HepG2 (cell line): ENCODE data around the gene TTPAL. TPM values are rescaled to one million over a fixed set of nuclear protein-coding genes. Genes with fewer than 3 reads are reported as not detected.

Source experiments
- ATAC-seq: fragments of 200-7000 bp; cut with Tn5 transposase; 3 replicates; pipeline ENCODE4 v1.9.1; 2020; ENCODE audit warnings: mild to moderate bottlenecking, moderate library complexity
- BruUV-seq: library from RNA; stranded (reverse); fragments of 400-500 nt; replicated peaks from 2 replicates; lab custom pipeline; 2021; lab: Mats Ljungman, UMichigan
- CTCF ChIA-PET: fragments of 300-600 bp; formaldehyde crosslinking; extraction: SDS; loops from one replicate; lab custom pipeline; 2021; ENCODE audit warnings: low total read pairs, inconsistent platforms, low intra/inter-chr PET ratio; lab: Yijun Ruan, JAX
- POLR2A ChIA-PET: fragments of 350-600 bp; sonication (Branson Sonifier 250); formaldehyde crosslinking; loops from one replicate; lab custom pipeline; 2020; ENCODE audit warnings: antibody characterized with exemption, inconsistent platforms; lab: Yijun Ruan, JAX
- DNase-seq: peaks from one replicate; pipeline ENCODE4 v3.0.0-alpha.2; 2015; ENCODE audit warnings: low spot score
- FAIRE-seq: peaks from 3 replicates; lab custom pipeline; 2011; peaks lifted over from hg19 to GRCh38; lab: Jason Lieb, UNC
- H2AFZ ChIP-seq: one replicate; pipeline ENCODE4 v1.6.1; 2011; ENCODE audit warnings: low read length, inconsistent platforms
- H3K27ac ChIP-seq: fragments of 300-600 bp; 3 replicates; pipeline ENCODE4 v1.8.0; 2011; ENCODE audit warnings: mixed run types, mild to moderate bottlenecking, mixed read lengths, low read length, inconsistent platforms; ENCODE audit not compliant: insufficient read depth; ENCODE audit errors: extremely low read length
- H3K27me3 ChIP-seq, 2 experiments: fragments of 200-600 bp in 1 of 2; 2 replicates in 1 of 2; 3 replicates in 1 of 2; pipeline versions ENCODE4 v1.6.0 to v1.8.0; 2011; ENCODE audit warnings: low read length in 2 of 2, mild to moderate bottlenecking in 2 of 2, moderate library complexity in 2 of 2, inconsistent platforms in 1 of 2; ENCODE audit not compliant: insufficient read depth in 2 of 2, control insufficient read depth in 1 of 2
- H3K36me3 ChIP-seq, 2 experiments: fragments of 200-600 bp in 1 of 2; replicated peaks in 1 of 2; 2 replicates in 1 of 2; 3 replicates in 1 of 2; pipeline versions ENCODE4 v1.5.1 to v1.8.0; 2011; ENCODE audit warnings: low read length in 2 of 2, inconsistent platforms in 1 of 2; ENCODE audit not compliant: insufficient read depth in 2 of 2, control insufficient read depth in 1 of 2
- H3K4me1 ChIP-seq: 2 replicates; pipeline ENCODE4 v1.5.1; 2012; ENCODE audit warnings: low read length, inconsistent platforms; ENCODE audit not compliant: insufficient read depth
- H3K4me2 ChIP-seq: 2 replicates; pipeline ENCODE4 v1.6.0; 2011; ENCODE audit warnings: low read depth, low read length, inconsistent platforms
- H3K4me3 ChIP-seq, 3 experiments: fragments of 200-600 bp in 1 of 3; sonication (generic), shearing (Covaris generic) in 1 of 3; replicated peaks in 1 of 3; 2 replicates each; pipeline ENCODE4 v1.5.1; 2011 to 2016; ENCODE audit warnings: low read length in 3 of 3, inconsistent platforms in 2 of 3, low read depth in 2 of 3, mild to moderate bottlenecking in 2 of 3, control low read depth in 1 of 3, mixed read lengths in 1 of 3; ENCODE audit not compliant: insufficient read depth in 1 of 3
- H3K79me2 ChIP-seq: one replicate; pipeline ENCODE4 v1.6.1; 2011; ENCODE audit warnings: low read length, inconsistent platforms; ENCODE audit not compliant: insufficient read depth
- H3K9ac ChIP-seq: 2 replicates; pipeline ENCODE4 v1.6.0; 2011; ENCODE audit warnings: mild to moderate bottlenecking, low read depth, low read length, inconsistent platforms; ENCODE audit not compliant: insufficient read depth
- H3K9me3 ChIP-seq: 2 replicates; pipeline ENCODE4 v1.5.1; 2012; ENCODE audit warnings: mild to moderate bottlenecking, low read length
- H4K20me1 ChIP-seq: 2 replicates; pipeline ENCODE4 v1.6.0; 2011; ENCODE audit warnings: inconsistent platforms, mild to moderate bottlenecking, low read length, moderate library complexity; ENCODE audit not compliant: insufficient read depth
- ASH2L ChIP-seq: fragments of 300-600, 200-600 bp; sonication (generic); IDR thresholded peaks from 2 replicates; pipeline ENCODE4 v1.7.0; 2017; ENCODE audit warnings: low read depth, mild to moderate bottlenecking, moderate library complexity, mixed read lengths, low read length; ENCODE audit not compliant: insufficient read length
- FOXK2 ChIP-seq: fragments of 450-650 bp; IDR thresholded peaks from 2 replicates; pipeline ENCODE4 v1.6.1; 2016
- GATA4 ChIP-seq: sonication (generic); IDR thresholded peaks from 2 replicates; pipeline ENCODE4 v1.6.1; 2016; ENCODE audit warnings: antibody characterized with exemption, low read depth, borderline replicate concordance
- LBX2 ChIP-seq: sonication (generic); formaldehyde crosslinking; IDR thresholded peaks from 2 replicates; pipeline ENCODE4 v1.5.0; 2020; ENCODE audit warnings: missing genetic modification reagents, mild to moderate bottlenecking, borderline replicate concordance
- MAFK ChIP-seq, 2 experiments: IDR thresholded peaks in 1 of 2; conservative IDR thresholded peaks in 1 of 2; 2 replicates each; pipeline ENCODE4 v1.6.1; 2011; ENCODE audit warnings: improper control_type of control experiment in 2 of 2, low read length in 2 of 2
- MATR3 ChIP-seq: sonication (generic); formaldehyde crosslinking; IDR thresholded peaks from 2 replicates; pipeline ENCODE4 v1.4.0; 2020; ENCODE audit warnings: missing genetic modification reagents
- MTERF4 ChIP-seq: sonication (generic); formaldehyde crosslinking; IDR thresholded peaks from 2 replicates; pipeline ENCODE4 v1.8.0; 2023; ENCODE audit warnings: mild to moderate bottlenecking, missing genetic modification reagents
- MTF1 ChIP-seq: sonication (generic); formaldehyde crosslinking; IDR thresholded peaks from 2 replicates; pipeline ENCODE4 v1.5.0; 2020; ENCODE audit warnings: missing genetic modification reagents
- POLR2AphosphoS2 ChIP-seq: IDR thresholded peaks from 2 replicates; pipeline ENCODE4 v1.6.1; 2011; ENCODE audit warnings: low read depth, low read length, improper control_type of control experiment
- SP1 ChIP-seq, 2 experiments: fragments of 450-650 bp in 1 of 2; sonication (generic) in 1 of 2; formaldehyde crosslinking in 1 of 2; IDR thresholded peaks; 2 replicates each; pipeline versions ENCODE4 v1.4.0 to v1.6.1; 2016 to 2020; ENCODE audit warnings: missing genetic modification reagents in 1 of 2
- ZNF770 ChIP-seq: sonication (generic); formaldehyde crosslinking; IDR thresholded peaks from 2 replicates; pipeline ENCODE4 v1.5.0; 2020; ENCODE audit warnings: mild to moderate bottlenecking, missing genetic modification reagents
- ZNF773 ChIP-seq: sonication (generic); formaldehyde crosslinking; IDR thresholded peaks from 2 replicates; pipeline ENCODE4 v1.4.0; 2020; ENCODE audit warnings: missing genetic modification reagents, borderline replicate concordance
- ZSCAN21 ChIP-seq: sonication (generic); formaldehyde crosslinking; IDR thresholded peaks from 2 replicates; pipeline ENCODE4 v1.8.0; 2022; ENCODE audit warnings: mild to moderate bottlenecking, missing genetic modification reagents, moderate library complexity, borderline replicate concordance
- WGBS: methylation state at CpG from one replicate; pipeline ENCODE4 v1.1.6; 2017; ENCODE audit warnings: low lambda C conversion rate; 5-methylcytosine and 5-hydroxymethylcytosine counted together
- in situ Hi-C: cut with HindIII; loops from 2 replicates; pipeline ENCODE4 v1.10.0; 2017; ENCODE audit warnings: low pct_unique_long_range_greater_than_20kb; ENCODE audit not compliant: extremely low pct_ligation_motif_present
- intact Hi-C: fragments of 100-400 bp; cut with micrococcal nuclease; formaldehyde crosslinking; loops from one replicate; pipeline ENCODE4 v1.10.0; 2022; ENCODE audit not compliant: unreplicated experiment
- polyA plus RNA-seq, 8 experiments: library from polyadenylated mRNA; depleted of rRNA in 3 of 8; stranded (reverse) in 7 of 8; unstranded in 1 of 8; fragments of >200 nt; fragmentation: Illumina TruSeq in 4 of 8; extraction: Trizol in 4 of 8; gene quantifications; 2 replicates each; pipeline versions ENCODE4 v1.2.1 to v1.2.3, GENCODE V29; 2011 to 2016; ENCODE audit warnings: low read depth in 4 of 8, missing spikeins in 1 of 8, mixed read lengths in 1 of 8; ENCODE audit not compliant: insufficient read depth in 1 of 8
- total RNA-seq, 5 experiments: library from RNA; depleted of rRNA; stranded (reverse); fragments of >200 nt; fragmentation: Illumina TruSeq; extraction: Trizol; gene quantifications; 2 replicates each; pipeline ENCODE4 v1.2.3, GENCODE V29; 2016; ENCODE audit warnings: low read depth in 1 of 5

The TTPAL gene
- total and polyA plus RNA-seq, 2 of the 13 experiments (the other 11 are each of a cell fraction or from before 2014, with no cell fraction given): 4.3 to 18.8 TPM

GRCh38 chr20:44454306-44454963 is 21.2 kb upstream of the TTPAL start:
- H3K27me3 ChIP-seq: no peaks in the 10 kb centered on the region
- TF ChIP-seq ZNF770 (CRISPR knock-in tag): peak; percentile 97
- TF ChIP-seq SP1 (IDR thresholded peaks at IDR 0.05): no peak
- TF ChIP-seq SP1 (CRISPR knock-in tag; IDR thresholded peaks at IDR 0.05): no peak
- peak in 1 of 2 experiments; percentile 38; a peak in 1 of 4 replicates for TF ChIP-seq MAFK (conservative IDR thresholded peaks at IDR 0.05 in 1 of 2, IDR thresholded peaks at IDR 0.05 in 1 of 2; ENCODE audit: low read length in 2 of 2)
- TF ChIP-seq, all 625 proteins: peak for 2
- Histone ChIP-seq H3K4me3 (no peak overlapping the region), H2AFZ (no peak overlapping the region), H3K36me3 (no peaks in the 10 kb centered on the region), H3K27ac (no peak overlapping the region), H3K9ac (no peak overlapping the region), H3K9me3 (no peaks in the 10 kb centered on the region), H4K20me1 (no peaks in the 10 kb centered on the region), H3K4me2 (no peak overlapping the region), H3K79me2 (no peaks in the 10 kb centered on the region), H3K4me1 (peaks cover 55% of the 10 kb centered on the region)
- in situ Hi-C loops: no loop called here
- CTCF ChIA-PET: no interaction called here
- DNase-seq (no peak), FAIRE-seq (no peak), ATAC-seq (no peak)
- 66% methylated on average over 7 of the region's 7 CpGs for WGBS
- BruUV-seq: no TSS peak
- POLR2A ChIA-PET: no interaction called here
- intact Hi-C loops: no loop called here

GRCh38 chr20:44455126-44455525 is 20.5 kb upstream of the TTPAL start:
- ChIA-PET POLR2A (no interaction called here), CTCF (no interaction called here)
- no peak overlapping the region for H2AFZ ChIP-seq
- H3K4me1 ChIP-seq: peaks cover 54% of the 10 kb centered on the region
- H3K9me3 ChIP-seq: no peaks in the 10 kb centered on the region
- H3K79me2 ChIP-seq: no peaks in the 10 kb centered on the region
- no peak for FAIRE-seq
- 78% methylated on average over 3 of the region's 3 CpGs for WGBS
- in situ Hi-C loops (no loop called here), intact Hi-C loops (no loop called here)
- no peak overlapping the region for H3K4me2 ChIP-seq
- no peaks in the 10 kb centered on the region for H4K20me1 ChIP-seq
- no peaks in the 10 kb centered on the region for H3K36me3 ChIP-seq
- no TSS peak for BruUV-seq
- DNase-seq: no peak
- H3K27me3 ChIP-seq: no peaks in the 10 kb centered on the region
- H3K27ac ChIP-seq: no peak overlapping the region
- no peak for ATAC-seq
- H3K4me3 ChIP-seq: no peak overlapping the region
- no peak overlapping the region for H3K9ac ChIP-seq
- no peak for TF ChIP-seq ZNF773 (CRISPR knock-in tag)
- TF ChIP-seq FOXK2: no peak
- no peak for TF ChIP-seq GATA4
- TF ChIP-seq POLR2AphosphoS2: no peak
- TF ChIP-seq MTF1 (CRISPR knock-in tag): no peak
- TF ChIP-seq MATR3 (CRISPR knock-in tag): no peak
- no peak for TF ChIP-seq ASH2L
- TF ChIP-seq LBX2 (CRISPR knock-in tag): no peak
- TF ChIP-seq ZSCAN21: no peak
- TF ChIP-seq MTERF4 (CRISPR knock-in tag): no peak
